HG03103 (cell line): Measurements from ENCODE around the gene APBA2.

Experiments used
- ATAC-seq: cut with Tn5 transposase; IDR thresholded peaks from one replicate; pipeline ENCODE4 v1.9.1; 2021; ENCODE audit warnings: low read depth; ENCODE audit not compliant: unreplicated experiment

The APBA2 gene

GRCh38 chr15:28895146-28895545, 9.4 kb downstream of the APBA2 start:
- ATAC-seq: no peak

DNA sequence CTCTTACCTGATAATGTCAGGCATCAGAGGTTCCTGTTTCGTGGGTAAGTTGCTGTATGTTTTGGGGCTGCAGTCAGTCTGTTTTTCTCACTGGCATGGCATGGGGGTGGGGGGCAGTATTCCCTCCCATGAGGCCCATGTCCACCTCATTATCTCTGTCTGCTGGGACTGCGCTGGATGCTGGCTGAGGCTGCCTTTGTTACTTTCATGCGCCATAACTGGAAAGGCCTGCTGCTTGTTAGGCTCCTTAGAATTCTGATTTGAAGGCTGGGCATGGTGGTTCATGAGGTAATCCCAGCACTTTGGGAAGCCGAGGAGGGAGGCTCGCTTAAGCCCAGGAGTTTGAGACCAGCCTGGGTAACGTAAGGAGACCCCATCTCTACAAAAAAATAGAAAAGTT, 9.8 kb downstream of the APBA2 start:
- ATAC-seq: no peak

GRCh38 chr15:28896951-28897350, 11.2 kb downstream of the APBA2 start:
- no peak for ATAC-seq

GRCh38 chr15:28897861-28898585, 12.2 kb downstream of the APBA2 start:
- no peak for ATAC-seq

DNA sequence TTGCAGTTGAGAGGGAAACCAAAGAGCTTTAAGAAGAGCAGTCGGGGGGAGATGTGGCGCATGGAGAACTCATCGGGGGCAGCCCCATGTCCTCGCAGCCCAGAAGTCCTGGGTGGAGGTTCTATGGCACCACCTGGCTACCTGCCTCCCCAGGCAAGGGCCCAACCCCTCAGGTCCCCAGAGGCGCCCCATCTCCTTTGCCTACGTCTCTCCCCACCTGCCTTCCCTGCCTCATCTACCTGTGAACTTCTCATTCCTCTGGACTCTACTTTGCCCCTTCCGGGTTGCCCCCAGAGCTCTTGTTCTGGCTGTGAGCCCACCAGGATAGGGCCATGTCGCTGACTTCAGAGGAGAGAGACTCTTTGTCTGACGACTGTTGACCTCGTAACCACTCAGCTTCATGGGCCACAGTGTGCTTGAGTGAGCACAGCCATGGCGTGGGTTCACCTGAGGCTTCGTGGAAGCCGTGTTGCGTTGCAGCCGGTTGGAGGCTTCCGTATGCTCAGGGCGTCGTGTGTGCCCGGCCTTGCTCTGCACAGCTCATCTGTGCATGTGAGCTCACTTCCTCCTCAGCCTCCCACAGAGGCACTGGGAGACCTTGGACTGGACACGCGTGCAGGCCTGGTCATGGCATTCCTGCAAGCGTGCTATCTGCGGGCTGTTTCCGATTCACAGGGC, 13.4 kb downstream of the APBA2 start:
- no peak for ATAC-seq

DNA sequence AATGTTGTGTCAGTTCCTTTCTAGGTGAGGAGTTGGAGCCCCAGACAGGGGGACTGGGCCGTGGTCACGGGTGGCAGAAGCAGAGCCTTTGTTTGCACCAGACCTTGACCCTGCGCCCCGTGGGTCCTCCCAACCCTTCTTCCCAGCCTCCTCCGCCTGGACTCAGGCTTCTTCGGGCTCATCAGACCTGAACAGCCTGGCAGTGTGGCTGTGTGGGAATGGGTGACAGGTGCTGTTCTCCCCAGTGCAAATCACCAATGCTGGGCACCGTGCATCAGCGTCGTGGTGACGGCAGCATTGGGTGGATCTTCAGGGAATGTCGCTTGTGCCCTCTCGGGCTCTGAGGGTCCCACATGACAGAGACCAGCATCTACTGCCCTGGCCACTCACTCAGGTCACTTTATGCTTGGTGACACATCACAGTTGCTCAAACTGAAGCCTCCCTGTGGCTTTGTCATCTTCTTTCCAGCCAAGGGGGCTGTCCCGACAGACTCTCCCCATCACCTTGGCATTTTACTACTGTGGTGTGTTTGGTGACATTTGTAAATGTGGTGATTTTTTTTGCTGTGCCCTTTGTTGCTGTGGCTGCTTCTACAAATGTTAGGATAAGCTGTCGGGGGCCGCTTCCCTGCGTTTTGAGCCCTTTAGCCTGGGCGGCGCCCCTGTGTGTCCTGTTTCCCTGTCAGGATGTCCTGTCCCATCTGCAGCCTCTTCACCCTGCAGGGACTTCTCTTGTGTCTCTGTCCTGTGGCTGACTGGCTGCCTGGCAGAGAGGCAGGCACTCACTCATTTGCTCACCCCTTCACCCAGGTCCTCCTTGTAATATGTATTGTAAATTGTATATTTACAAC, 14.5 kb downstream of the APBA2 start:
- no peak for ATAC-seq

DNA sequence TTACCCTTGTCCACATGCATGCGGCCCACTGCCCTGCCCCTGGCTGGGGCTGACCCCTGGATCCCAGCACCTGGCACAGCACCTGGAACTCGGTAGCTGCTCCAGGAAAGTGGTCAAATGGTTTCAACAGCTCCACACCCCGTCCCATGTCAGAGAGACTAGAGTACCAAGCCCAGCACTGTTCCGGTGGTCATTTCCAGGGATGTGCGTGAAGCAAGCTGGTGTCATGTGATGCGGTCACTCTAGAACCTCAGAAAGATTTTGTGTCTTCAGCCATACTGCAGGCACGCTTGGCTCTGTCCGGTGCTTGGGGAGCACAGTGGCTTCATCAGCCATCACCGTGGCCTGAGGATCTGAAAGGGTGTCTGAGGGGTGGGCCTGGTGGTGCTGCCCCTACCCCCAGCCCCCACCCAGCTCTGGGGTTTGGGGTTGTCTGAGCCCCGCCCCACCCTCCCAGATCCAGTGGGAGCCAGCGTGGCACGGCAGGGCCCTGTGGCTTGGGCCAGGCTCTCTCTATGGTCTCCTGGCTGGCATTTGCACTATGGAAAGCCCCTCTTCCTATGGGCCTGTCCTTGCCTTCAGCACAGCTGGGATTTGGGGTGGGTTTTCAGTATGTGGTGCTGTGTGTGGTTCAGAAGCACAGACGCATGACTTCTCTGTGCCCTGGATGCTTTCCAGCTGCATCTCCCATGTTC, 15.3 kb downstream of the APBA2 start:
- ATAC-seq: no peak

- ATAC-seq: no peak
Measured at GRCh38 chr15:28901587-28901980, 15.8 kb downstream of the APBA2 start.

- no peak for ATAC-seq
Measured at GRCh38 chr15:28901987-28902745, 16.4 kb downstream of the APBA2 start.

DNA sequence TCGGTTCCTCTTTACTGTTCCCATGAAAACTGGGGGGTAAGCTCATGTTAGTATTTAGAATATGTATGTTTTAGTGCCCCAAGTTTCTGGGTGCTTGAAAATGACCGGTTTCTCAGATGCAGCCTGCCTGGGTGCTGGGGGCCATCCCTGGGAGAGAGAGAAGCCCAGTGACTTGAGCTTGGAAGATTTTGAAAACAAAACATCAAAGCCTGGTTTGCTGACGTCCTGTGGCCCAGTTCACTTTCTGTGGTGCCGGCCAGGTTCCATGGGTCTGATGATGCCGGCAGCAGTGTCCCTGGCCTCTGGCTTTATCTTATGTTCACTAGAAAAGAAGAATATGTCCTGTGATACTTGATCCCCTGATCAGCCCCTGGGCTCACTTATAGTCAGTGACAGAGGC, 17.1 kb downstream of the APBA2 start:
- no peak for ATAC-seq

- ATAC-seq: no peak
Measured at GRCh38 chr15:28903555-28903954, 17.8 kb downstream of the APBA2 start.

DNA sequence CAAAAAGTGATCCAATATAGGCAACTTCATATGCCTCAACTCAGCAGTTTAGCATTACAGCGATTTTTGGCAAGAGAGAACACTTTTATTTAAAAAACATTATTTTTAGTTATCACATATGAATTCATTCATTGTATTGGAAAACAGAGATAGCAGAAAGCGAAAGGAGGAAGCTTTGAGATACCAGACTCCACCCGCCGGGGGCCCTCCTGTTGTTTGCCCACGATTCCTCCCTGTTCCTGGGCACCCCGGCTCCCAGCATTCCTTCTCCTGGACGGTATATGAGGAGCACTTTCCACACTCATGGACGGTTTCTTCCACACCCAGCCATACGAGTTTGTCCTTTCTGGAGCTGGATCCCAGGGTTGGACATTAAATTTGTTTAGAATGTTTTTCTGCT, 18.2 kb downstream of the APBA2 start:
- ATAC-seq: no peak

DNA sequence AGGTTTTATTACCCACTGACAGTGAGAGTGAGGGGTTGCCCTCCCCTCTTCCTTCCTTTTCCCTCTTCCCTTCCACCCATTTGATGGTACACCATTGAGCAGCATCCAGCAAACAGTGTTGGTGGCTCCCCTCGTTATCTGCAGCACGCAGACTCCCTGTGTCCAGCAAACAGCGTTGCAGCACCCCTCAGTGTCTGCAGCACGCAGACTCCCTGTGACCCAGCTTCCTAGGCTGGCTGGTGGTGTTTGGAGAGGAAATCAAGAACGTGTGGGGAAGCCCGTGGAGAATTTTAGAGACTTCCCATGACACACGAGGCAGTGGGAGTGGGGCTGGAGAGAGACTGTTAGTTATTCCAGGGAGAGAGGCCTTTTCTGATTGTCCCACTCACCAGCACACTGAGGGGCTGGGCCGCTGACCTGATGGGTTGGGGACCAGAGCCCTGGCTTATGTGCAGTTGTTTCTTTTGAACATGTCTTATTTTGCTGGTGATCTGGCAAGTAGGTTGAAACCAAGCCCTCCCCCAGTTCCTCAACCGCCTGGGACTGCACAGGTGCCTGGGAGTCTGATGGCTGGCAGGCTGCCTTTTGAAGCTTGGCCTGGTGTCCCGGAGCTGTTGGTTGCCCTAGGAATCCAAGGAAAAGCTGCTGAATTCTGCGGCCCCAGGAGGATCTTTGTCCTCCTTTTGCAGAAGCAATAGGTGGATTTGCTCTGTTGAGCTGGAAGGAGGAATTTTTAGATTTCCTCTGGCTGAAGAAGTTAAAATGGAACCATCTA, 19.0 kb downstream of the APBA2 start:
- ATAC-seq: no peak

DNA sequence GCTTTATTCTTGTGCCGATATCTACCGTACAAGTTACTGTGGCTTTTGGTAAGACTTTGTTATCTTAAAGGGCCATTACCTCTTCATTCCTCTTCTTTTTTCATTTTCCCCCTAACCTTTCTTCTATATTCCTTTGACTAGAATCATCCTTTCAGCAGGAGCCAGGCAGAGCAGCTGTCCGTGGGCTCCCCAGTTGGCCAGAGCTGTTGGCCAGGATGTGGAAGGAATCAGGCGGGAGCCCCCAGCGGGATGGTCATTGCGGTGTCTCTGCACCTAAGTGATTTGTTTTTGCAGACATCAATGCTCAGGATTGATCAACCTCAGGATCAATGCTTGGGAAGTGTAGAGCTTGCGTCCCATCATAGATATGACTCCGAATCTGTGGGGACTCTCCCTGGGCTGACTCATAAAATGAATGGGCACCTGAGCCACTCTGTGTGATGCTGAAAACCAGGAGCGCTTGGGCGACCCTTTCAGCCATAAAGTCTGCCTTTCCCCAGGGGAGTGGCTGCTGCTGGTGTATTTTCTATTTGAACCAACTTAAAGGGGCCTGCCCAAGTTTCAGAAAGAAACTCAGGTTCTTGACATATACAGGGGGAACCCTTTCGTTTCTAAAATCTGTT, 21.7 kb downstream of the APBA2 start:
- no peak for ATAC-seq

DNA sequence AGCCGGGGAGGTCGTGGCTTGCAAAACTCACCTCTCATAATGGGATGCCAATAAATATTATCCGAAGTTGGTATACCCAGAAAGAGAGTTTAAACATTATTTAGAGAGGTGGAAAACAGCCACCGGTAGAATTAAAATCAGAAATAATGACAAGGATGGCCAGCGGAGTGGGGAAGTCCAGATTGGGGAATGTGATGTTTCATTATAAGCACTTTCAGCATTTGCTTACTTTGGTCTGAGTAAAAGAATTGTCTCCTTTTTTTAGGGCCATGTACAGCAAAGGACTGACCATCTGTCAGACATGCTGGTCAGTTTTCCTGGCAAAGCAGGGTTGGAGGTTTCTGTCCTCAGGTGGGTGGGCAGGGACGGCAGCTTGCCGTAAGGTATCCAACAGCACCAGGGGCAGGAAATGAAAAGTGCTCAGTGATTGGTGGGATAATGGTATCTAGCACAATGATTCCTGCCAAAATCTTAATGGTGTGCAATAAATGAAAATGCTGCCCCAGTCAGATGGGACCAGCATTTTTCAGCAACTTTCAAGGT, 24.3 kb downstream of the APBA2 start:
- no peak for ATAC-seq

DNA sequence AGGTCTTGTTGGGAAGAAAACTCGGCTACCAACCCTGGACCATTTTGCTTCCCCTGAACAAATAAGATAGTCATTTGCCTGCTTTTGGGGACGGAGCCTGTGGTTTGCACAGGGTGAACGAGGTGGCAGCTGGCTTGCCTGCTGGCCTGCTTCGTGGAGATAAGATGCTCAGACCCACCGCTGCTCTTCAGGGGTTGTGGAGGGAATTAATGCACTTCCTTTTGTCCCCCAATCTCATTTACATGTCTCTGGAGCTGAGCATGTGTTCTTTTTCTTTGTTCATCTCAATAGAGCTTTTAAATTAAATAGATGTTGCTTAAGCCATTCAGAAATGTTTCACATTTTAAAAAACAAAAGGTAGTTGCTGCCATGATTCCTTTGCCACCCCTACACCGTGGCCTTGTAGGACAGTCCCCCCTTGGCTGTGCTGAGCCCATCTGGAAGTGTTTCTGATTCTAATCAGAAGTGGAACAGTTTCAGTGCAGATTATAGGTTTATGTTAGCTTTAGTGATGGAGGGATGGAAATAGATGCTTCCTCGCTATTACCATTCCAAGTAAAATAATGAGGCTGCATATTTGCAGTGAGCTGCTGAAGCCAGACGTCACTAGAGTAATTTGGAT, 25.6 kb downstream of the APBA2 start:
- ATAC-seq: no peak

DNA sequence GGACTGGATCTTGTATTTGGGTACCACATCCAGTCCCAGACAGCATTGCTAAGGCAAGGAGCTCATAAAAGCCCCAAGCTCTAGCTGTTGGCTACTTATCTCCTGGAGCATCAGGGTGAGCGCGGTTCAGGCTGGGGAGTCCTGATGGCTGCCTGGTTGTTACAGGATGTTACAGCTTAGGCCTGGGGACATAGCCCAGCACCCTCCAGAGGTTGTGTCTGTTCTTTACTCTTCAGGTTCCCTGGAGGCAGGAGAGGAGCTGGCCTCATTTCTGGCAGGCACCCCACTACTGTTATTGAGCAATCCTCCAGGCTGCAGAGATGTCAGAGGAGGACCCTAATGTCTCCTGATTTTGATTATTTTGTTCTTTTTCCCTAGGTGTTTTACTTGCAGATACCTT, 26.6 kb downstream of the APBA2 start:
- ATAC-seq: no peak

DNA sequence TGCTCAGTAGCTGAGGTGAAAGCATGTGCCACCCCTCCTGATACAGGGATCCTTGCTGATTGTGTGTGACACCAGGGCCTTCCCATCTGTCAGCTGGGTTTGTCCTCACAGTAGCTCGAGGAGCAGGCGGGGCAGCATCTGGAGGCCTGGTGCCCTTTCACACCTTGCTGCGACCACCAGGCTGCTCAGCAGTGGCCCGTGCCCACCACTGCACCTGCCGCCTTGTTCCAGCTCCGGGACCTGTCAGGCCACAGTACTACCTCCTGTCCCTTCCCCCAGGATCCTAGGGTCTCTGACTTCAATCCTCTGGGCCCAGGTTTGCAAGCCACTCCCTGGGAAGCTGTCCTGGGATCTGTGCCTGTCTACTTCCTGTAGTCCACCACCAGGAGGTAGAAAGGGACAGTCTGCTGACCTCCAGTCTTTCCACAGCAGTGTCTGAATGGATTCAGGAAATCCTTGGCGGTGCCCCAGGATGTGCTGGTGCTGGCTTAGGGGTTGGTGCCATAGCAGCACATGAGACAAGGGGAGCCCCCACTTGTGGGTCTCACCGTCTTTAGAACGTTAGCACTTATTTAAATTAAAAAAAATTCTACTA, 27.5 kb downstream of the APBA2 start:
- ATAC-seq: no peak
